Measurements from ENCODE around the gene ITIH2.

The ITIH2 gene

DNA sequence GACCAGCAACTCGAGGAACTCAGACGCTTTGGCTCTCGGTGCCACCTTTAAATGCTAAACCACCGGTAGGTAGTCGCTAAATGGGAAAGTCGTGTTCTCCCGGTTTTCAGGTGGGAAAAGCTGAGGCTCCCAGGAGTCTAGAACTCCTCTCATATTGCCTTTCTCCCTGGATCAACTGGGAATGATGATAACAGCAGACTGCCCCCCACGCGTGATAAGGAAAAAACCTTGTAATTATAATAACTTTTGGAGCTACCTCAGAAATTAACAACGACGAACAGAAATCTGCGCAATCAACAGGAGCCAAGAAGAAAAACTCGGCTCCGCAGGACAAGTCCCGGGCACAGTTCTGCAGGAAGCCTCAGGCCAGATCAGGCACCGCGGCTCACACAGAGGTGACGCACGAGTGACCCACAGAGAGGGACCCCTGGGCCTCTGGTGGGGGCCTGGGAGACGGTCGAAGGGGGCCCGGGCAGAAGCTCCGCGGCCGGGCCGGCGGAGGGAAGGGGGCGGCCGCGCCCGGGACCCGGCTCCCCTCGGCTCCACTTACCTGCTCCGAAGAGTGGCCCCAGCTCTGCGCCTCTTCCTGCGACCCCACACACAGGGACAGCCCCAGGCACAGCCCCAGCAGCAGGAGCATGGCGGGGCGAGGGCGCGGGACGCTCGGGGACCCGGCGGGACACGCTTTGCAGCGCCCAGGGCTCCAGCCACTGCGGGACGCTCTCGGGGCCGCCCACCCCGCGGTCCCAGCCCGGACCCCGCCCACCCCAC, 36.7 kb upstream of the ITIH2 start, which contains the start of gene ITIH5:
TSS of gene ITIH5 (minus strand) at position 714 of the 771 bp plus-strand sequence. CDS start at position 640, 74 bp downstream.
- DNase-seq (ENCODE audit: low read depth in 1 of 2, low spot score in 1 of 2): no peak
- H3K4me3 ChIP-seq (replicated peaks; ENCODE audit: insufficient read depth, low read length): no peak within 1 kb of the TSS

DNA sequence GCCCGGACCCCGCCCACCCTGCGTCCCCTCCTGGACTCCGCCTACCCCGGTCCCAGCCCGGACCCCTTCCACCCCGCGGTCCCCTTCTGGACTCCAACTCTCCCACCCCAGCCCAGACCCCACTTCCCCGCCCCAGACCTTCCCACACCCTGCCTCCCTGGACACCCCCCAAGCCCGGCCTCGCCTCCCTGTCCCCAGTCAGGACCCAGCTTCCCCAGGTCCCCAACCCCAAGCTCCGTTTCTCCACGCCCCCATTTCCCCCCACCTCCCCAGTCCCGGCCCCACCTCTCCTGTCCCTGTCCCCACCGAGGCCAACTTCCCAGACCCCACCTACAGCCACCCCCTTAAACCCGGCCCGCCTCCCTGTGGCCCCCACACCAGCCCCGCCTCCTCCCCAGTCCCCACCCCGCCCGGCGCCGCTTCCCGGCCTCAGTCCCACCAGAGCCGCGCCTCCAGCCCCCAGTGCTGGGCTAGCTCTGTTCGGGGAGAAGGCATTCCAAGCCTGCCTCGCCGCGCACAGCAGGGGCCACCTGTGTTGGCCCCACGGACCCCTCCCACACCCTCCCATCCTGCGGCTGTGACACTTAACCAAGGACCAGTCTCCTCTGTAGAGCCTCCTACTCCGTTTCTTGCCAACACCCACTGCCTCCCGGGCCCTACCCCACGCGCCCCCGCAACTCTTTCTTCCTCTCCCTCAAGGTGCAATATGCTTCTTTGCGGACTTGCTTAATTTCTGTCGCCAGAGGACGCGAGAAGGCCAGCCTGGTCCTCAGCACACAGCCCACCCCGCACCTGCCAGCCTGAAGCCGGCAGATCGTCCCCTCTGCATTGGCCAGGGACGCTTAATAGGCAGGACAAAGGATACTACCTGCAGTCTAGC, 35.6 kb upstream of the ITIH2 start:
- Histone ChIP-seq H3K27me3 (ENCODE audit: insufficient read depth, poor library complexity, severe bottlenecking) (peaks cover 5% of the 10 kb centered on the region), H3K27ac (replicated peaks) (no peak overlapping the region), H3K4me3 (replicated peaks; ENCODE audit: insufficient read depth, low read length) (no peak overlapping the region)
- TF ChIP-seq SPI1 (IDR thresholded peaks at IDR 0.05; ENCODE audit: borderline replicate concordance, low read depth): no peak
- no peak for TF ChIP-seq CTCF (IDR thresholded peaks at IDR 0.05; ENCODE audit: insufficient read depth, low read length)
- no peak for TF ChIP-seq POLR2AphosphoS5 (IDR thresholded peaks at IDR 0.05; ENCODE audit: low read depth)
- TF ChIP-seq REST (IDR thresholded peaks at IDR 0.05; ENCODE audit: insufficient replicate concordance, low read depth): no peak
- DNase-seq (ENCODE audit: low read depth in 1 of 2, low spot score in 1 of 2): no peak

More for the DNA sequence above, 36.7 kb upstream of the ITIH2 start, which contains the start of gene ITIH5:
- no peak within 1 kb of the TSS for H3K27ac ChIP-seq (replicated peaks)
- TF ChIP-seq CTCF (IDR thresholded peaks at IDR 0.05; ENCODE audit: insufficient read depth, low read length): no peak
- no peak for TF ChIP-seq GABPA (IDR thresholded peaks at IDR 0.05; ENCODE audit: low read depth)
- no peak for TF ChIP-seq SPI1 (IDR thresholded peaks at IDR 0.05; ENCODE audit: borderline replicate concordance, low read depth)
- TF ChIP-seq POLR2AphosphoS5 (IDR thresholded peaks at IDR 0.05; ENCODE audit: low read depth): no peak
- TF ChIP-seq REST (IDR thresholded peaks at IDR 0.05; ENCODE audit: insufficient replicate concordance, low read depth): no peak
- peaks cover 5% of the 10 kb centered on the region for H3K27me3 ChIP-seq (ENCODE audit: insufficient read depth, poor library complexity, severe bottlenecking)

- TF ChIP-seq GABPA (IDR thresholded peaks at IDR 0.05; ENCODE audit: low read depth) (no peak), SPI1 (IDR thresholded peaks at IDR 0.05; ENCODE audit: borderline replicate concordance, low read depth) (no peak), CTCF (IDR thresholded peaks at IDR 0.05; ENCODE audit: insufficient read depth, low read length) (no peak)
- Histone ChIP-seq H3K27me3 (ENCODE audit: insufficient read depth, poor library complexity, severe bottlenecking) (peaks cover 5% of the 10 kb centered on the region), H3K27ac (replicated peaks) (no peak overlapping the region), H3K4me3 (replicated peaks; ENCODE audit: insufficient read depth, low read length) (no peak overlapping the region)
- DNase-seq (ENCODE audit: low read depth in 1 of 2, low spot score in 1 of 2): no peak
These were observed 33.0 kb upstream of the ITIH2 start for GRCh38 chr10:7670157-7670556.
